Stimulated activated CD4-positive, alpha-beta T cell treated with anti-CD3 and anti-CD28 coated beads, Interleukin-4, amount 100 ng/mL, for 24 hours (primary cell): ENCODE data around the gene EPB41L1.

Experiments
- DNase-seq: peaks from one replicate; pipeline ENCODE4 v3.0.0-alpha.2; 2020

EPB41L1 gene

DNA sequence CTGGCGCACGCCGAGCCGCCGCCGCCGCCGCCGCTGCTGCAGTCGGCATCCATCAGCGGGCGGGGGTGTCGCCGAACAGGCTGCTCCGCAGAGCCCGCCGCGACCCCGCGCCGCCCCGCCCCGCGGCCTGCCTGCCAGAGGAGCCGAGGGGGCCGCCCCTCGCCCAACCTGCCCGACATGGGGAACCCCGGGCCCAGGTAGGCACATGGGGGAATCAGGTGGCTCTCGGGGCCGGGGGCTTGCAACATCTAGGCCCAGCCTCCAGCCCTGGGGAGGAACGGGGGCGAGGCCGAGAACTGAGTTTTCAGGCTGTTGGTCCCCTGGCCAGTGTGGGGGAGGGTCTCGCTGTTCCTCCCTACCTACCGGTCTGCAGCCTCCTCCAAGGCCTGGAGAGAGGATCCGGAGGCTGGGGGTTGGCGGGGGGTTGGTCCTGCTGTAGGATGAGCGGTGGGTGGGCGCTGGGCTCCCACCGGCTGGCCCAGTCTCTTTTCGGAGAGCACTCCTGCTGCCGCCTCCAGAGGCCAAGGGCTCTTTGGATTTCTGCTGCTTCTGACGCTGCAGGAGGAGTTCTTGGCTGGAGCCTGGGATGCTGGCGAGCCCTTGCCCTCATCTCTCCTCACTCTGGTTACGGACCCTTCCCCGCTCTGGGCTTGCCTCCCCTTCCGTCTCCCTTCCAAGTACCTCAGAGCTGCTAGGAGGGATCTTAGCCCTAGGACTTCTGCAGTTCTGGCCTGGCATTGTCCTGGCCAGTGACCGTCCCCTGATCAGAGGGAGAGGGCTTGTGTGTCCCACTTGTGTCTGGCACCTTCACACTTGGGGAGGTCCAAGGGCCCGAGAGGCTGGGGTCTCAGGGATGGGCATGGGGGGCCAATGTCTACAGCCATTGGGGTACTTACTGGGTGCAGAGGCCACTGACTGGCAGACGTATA is at the start of gene EPB41L1:
TSS of gene EPB41L1 (plus strand) at position 41 of the 929 bp plus-strand sequence. CDS start 19,038 bp downstream, outside the sequence.
- DNase-seq = peak; percentile 3

DNA sequence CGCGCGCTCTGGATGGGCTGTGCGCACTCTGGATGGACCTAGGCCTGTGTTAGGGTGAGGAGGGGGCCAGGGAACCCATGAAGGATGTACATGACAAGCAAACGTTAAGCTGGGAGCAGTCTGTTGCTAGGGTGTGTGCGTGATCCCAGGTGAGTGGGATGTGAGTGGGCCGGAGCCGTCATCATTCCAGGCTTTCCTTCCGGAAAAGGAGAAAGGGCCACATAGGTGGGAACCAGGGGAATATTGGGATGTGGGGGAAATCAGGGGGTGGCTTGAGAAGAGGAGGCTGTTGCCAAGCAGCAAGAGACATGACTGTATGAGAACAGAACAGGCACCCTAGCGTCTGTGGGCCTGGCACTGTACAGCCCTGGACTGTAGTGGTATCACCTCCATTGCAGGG is 49.7 kb upstream of the EPB41L1 start:
- DNase-seq = no peak

DNA sequence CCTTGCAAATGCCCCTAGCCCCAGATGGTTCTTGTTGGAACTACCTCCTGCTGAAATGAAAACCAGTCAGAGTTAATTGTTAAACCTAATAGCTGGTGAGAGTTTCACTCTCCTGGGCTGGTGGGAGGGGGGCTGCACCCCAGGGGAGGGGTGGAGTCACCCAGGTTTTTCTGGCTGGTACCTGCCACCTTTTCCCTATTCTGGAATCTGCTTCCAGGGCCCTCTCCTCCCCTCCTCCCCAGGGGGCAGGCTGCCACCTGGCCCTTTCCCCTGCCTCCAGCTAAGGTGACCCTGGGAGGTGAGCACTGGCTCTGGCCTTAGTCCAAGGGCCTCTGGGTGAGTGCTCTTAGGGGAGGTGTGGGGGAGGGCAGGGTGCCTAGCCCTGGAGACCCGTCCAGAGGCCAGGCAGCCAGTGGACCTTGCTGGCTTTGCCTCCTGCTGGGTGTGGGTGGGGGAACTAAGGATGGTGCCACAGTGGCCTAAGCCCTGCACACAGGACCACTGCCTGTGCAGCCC is 48.8 kb upstream of the EPB41L1 start:
- no peak for DNase-seq

DNA sequence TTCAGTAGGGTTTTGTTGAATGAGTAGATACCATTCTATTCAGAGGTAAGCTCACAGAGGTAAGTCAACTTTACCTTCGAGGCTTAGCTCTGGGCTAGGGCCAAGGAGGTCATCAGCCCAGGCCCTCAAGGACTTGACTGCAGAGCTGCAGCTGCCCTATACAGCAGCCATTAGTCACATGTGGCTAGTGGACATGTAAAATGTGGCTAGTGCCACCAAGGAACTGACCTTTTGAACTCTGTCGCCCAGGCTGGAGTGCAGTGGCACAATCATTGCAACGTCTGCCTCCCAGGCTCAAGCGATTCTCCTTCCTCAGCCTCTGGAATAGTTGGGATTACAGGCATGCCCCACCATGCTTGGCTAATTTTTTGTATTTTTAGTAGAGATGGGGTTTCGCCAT is 47.9 kb upstream of the EPB41L1 start:
- no peak for DNase-seq

DNA sequence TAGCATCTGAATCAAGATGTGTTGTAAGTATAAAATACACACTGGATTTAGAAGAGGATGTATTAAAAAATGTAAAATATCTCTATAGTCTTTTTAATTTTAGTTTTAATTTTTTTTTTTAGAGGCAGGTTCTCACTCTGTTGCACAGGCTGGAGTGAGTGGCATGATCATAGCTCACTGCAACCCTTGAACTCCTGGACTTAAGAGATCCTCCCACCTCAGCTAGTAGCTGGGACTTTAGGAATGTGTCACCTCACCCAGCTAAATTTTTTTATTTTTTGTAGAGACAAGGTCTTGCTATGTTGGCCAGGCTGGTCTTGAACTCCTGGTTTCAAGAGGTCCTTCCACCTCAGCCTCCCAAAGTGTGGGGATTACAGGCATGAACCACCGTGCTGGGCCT is 46.7 kb upstream of the EPB41L1 start:
- no peak for DNase-seq

DNA sequence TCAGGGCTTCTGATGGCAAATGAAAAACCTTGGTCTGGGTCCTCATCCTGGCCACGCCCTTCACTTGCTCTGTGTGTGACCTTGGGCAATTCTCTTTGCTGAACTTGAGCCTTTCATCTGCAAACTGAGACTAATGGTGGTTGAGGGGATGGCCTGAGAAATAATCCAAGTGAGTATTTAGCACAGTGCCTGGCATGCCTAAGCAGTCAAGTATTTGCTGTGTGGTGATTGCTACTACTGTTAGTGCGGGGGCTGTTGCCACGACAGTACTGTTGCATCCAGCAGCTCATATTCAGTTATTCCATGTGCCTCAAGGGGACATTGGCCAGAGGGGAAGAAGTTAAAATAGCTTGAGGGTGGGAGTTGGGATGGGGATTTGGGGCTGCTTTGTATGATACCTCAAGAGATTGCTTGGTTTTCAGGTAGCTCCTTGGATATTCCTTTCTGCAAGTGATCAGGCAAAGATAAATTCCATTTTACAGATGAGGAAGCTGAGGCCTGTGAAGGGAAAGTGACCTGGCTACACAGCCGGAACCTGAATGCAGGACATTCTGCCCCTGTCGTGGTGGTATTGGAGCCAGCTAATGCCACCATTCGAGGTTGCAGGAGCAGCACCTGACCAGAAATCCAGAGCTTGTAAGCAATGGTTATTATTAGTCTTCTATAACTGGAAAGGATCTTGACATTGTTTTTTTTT is 45.1 kb upstream of the EPB41L1 start:
- DNase-seq = no peak

DNA sequence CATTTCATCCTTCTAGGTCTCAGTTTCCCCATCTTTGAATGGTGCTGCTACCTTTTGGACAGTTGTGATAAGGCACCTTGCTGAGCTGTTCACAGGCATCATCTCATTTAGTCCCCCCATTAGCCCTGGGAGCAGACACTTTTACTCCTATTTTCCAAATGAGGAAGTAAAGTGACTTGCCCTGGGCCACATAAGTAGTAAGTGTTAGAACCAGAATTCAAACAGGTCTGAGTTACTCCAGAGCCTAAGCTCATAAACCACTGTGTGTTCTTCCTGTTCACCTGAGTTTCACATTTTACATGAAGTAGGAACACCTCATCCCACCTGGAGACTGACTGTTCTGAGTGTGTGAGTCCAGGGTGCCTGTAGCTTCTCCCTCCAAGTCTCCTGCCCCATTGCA is 43.5 kb upstream of the EPB41L1 start:
- no peak for DNase-seq

DNA sequence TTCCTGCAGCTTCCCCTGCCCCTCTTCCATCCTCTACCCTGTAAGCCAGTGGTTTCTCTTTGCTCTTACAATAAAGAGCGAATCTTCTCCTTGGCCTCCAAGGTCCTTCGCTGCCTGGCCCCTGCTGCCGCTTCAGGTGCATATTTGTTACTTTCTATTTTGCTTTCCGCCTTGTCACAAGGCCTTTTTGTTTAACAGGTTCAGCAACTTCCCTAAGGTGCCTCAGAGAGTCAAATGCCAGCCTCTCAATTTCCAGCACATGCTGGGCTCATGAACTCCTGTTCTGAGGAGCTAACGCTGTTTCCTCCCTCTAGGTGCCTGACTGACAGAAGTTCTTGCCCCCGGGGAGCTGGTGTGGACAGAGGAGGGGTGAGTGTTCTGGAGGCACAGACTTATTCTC is 42.4 kb upstream of the EPB41L1 start:
- no peak for DNase-seq

DNA sequence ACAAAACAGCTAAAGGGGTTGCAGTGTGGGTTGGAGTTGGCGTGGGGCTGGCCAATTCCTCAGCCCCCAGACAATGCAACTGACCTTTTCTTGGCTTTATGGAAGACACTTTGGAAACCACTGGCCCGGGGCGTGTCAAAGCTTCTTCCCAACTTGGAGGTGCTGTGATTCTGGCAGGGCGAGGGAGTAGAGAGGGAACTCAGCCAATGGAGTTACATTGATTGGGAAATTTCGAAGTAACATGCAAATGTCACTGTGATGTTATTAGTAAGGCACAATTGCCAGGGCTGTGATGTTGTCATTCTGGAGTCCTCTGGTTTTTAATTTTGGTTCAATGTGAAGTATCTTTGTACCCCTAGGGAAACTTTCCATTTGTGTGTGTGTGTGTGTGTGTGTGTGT is 41.5 kb upstream of the EPB41L1 start:
- DNase-seq = no peak

DNA sequence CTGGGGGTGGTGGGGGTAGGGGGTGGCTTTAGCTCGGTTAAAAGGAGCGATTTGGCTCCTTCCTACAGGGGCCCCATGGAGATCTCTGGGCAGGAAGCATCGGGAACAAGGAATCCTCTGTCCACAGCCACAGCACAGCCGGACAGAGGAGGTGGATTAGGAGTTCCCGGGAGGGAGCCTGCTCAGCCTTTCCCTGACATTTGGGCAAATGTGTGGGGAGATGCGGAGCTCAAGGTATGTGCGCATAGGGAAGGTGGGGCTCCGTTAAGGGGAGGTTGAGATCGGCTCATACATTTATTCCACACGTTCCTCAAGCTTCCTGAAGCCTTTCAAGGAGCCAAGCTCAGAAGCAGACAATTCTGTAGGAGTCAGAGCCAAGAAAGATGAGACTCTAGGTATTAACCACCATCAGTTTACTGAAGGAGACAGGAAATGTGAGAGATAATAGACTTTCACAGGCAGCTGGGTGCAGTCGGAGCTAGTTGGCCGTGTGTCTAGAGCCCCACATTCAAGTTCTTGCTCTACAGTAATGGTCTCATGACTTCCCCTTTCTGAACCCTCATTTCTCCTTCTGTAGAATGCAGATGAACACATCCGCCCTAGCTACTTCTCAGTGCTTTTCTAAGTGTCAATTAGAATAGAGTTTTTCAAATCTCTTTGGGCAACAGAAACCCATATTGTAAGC is 40.8 kb upstream of the EPB41L1 start:
- DNase-seq = no peak

DNA sequence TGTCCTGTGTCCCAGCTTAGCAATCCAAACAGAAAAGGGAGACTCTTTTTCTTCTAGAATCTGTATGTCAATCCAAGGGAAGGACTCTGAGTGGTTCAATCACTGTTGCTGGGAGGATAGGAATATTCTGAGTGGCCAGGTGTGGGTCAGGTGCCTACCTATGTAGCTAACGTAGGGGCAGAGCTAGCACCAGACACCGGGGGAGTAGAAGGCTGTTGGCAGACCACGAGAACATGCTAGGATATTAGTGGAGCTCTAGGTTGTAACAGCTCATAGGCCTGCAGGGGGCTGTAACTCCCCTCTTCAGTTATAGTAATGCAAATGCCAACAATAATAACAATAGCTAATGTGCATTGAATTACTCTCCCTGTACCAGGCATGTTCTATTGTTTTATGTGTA is 39.8 kb upstream of the EPB41L1 start:
- no peak for DNase-seq

DNA sequence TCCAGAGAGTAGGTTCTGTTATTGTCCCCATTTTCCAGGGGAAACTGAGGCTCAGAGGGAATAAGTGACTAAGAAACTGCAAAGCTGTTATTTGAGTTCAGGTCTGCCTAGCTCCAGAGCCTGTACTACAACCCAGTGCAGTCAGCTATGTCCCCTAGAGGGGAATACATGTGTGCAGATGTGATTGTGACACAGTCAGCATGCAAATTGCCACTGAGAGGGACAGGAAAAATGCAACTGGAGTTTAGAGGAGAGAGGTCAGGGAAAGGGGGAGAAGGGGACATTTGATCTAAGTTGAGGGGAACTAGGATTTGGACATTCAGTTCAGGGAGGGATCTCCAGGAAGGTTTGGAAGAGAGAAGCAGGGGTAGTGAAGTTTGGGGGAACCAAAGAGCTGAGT is 38.6 kb upstream of the EPB41L1 start:
- DNase-seq = no peak

DNA sequence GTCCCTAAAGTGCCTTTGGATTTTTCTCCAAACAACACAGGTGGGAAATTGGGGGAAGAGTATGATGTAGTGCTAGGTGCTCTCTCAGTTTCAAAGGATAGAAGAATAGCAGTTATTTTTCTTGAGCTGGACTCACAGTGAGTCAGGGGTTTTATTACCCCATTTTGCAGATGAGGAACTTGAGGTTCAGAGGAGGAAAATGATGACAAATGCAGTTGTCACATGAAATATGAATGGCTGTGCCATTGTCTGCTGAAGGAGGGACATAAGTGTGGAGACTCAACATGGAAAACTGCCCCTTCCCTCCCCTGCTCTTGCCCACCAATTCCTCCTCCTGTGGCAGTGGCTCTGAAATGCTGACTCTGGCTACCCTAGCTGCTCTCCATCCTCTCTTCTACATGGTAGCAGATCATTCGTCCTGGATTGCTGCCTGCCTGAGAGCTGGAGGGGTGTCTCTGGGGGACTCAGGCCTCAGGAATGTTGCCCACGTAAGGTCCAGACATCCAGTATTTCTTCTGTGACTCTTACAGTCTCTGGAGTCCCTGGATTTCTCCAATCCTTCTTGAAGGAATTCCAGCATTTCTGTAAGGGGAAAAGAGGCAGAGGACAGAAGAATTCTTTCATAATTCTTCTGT is 37.6 kb upstream of the EPB41L1 start:
- DNase-seq = no peak

DNA sequence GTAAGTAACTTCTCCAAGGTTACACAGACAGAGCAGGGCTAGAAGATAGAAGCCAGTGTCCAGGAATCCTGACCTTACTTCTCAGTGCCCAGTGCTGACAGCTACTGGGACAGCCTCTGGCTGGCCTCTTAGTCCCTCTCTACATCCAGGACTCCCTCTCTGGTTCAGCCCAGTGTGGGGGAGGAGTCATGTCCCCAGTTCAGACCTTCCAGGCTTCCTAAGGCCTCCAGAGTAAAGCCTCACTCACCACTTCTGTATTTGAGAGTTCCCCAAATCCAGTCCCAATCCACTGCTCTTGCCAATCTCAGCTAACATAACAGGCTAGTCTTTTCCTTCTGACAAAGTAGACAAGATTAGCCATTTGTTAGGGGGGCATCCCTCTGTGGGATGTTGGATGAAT is 36.9 kb upstream of the EPB41L1 start:
- DNase-seq = no peak

DNA sequence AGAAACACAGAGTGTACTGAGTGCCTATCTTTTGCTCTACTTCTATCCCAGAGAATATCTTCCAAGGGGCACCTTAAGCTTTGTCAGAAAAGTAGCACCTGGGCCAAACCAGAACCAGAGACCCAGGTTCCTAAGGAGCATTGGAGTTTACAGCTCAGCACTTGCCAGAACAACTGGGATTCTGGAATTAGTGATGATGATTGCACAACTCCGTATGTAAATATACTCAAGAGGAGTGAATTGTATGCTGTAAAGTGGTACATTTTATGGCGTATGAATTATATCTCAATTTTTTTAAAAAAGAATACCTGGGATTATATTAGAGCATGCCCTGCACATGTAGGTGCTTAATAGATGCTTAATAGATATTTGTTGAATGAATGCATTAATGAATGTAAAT is 36.2 kb upstream of the EPB41L1 start:
- DNase-seq = no peak

DNA sequence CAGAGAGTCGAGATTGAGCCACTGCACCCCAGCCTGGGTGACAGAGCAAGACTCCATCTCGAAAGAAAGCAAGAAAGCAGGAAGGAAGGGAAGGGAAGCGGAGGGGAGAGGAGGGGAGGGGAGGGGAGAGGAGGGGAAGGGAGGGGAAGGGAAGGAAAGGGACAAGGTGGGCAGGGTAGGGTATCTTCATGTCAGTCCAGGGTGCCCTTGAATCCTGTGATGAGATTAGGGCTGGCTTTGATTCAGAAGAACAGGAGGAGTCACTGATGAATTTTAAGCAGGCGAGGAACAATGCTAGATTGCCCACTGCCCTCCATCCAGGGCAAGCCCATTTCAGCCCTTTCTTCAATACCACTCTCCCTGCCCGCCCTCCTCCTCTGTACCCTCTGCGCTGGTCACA is 35.0 kb upstream of the EPB41L1 start:
- no peak for DNase-seq

DNA sequence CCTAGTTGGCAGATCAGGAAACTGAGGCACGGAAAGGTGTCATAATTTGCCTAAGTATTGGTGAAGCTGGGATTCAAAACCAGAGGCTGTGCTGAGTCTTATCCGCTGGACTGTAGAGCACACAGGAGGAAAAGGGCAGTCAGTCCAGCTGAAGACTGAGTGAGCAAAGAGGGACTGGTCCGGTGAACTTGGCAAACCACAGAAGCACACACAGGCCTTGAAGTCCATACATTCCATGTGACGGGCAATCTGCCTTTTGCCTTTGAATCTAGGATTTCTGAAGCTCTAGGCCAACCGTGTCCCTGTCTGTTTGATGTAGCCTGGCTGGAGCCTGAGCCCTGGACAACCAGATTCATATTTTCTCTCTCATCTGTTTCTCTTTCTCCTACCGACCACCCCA is 34.3 kb upstream of the EPB41L1 start:
- no peak for DNase-seq

DNA sequence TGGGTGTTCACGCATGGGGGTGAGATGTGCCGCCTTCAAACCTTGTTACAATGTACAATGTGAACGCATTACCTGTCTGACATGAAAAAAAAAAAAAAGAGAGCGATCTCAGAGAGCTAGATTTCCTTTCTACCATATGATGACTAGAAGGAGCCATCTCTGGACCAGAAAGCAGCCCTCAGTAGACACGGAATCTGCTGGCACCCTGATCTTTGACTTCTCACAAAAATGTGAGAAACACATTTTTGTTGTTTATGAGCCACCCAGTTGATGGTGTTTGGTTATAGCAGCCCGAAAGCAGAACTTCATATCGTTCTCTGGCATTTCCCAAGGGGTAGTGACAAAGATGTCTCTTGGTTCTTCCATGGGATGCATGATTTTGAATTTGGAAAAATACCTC is 33.5 kb upstream of the EPB41L1 start:
- no peak for DNase-seq

DNA sequence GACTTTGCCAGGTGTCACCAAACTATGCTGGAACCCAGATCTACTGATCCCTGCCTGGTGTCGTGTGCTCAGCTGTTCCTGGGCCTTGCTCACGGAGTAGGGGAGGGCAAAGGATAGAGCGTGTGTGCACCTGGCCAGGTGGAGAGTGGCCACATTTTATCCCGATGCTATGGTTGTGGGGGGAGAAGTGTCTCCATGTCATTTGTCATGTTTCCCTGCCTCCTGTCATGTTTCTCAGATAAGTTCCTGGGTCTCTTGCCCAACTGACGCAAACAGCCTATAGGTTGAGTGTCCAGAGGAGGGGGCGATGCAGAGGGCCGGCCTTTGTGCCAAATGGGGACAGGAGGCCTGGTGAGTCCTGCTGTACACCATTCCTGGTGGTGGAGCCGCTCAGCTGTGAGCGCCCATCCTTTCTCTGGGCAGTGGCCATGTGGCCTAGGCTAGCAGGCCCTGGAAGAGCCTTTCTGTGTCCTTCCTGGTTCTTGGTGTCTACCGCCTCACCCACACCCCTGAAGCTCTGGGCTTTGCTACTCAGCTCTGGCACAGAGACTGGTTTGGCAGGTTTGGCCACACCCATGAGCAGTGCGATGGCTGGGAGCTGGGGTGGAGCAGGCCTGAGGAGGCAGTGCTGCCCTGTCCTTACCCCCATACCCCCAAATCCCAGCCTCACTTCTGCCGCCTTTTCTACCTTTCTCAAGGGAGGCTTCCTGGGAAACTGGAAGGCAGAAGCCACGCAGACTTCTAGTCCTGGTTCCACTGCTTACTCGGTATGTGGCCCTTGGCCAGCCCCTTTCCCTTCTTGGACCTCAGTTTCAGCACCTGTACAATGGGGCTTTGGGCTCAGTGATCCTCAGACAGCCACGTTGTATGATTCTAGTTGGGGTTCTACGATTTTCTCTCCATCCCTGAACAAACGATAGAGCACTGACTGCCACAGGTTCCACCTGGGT is 32.3 kb upstream of the EPB41L1 start:
- no peak for DNase-seq

DNA sequence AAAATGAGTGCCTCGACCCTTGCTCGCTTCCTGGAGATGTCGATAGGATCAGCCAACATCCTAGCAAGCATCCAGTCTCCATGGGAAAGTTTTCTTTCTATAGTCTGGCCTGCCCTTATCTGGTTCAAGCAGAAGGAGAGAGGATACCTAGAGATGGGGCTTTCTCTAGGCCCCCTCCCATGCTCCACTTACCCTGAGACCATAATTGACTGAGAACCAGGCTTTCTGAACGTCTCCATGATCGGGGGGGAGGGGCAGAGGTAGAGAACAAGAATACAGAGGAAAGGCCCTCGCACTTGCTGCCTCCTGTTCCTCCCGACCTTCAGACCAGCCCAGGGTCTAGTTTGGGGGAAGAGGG is 31.6 kb upstream of the EPB41L1 start:
- no peak for DNase-seq

DNA sequence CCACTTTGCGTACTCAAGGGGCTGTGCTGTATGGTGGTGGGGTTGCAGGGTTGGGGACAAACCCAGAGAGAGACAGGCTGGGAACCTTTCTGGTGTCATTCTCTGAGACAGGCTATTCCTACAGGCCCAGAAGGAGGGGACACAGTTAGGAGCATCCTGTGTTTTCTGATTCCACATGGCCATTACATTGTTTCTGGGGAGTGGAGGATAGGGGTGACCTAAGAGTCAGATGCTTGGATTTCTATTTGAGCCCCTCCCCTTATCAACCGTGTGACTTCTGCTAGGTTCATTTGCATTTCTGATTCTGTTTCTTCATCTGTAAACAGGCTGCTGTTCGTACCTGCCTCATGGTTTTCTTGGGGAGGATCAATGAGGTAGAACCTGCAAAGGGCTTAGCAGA is 29.4 kb upstream of the EPB41L1 start:
- DNase-seq = no peak
